ENCODE results near the gene SMURF1.

DNA sequence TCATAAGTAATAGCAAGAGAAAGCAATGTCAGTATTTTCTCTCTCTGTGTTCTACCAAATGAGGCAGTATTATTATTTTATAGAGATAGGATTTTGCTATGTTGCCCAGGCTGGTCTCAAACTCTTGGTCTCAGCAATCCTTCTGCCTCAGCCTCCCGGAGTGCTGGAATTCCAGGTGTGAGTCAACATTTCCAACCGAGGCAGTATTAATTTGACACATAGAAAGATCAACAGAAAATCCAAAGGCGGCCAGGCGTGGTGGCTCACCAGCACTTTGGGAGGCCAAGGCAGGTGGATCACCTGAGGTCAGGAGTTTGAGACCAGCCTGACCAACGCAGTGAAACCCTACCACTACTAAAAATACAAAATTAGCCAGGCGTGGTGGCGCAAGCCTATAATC is 71.8 kb downstream of the SMURF1 start:
- TF ChIP-seq GATA2 (IDR thresholded peaks at IDR 0.05; ENCODE audit: low read depth, low read length) (no peak), GATA3 (IDR thresholded peaks at IDR 0.05; ENCODE audit: low read depth, low read length) (no peak)
